ENCODE data around the gene COL17A1. TPM values are rescaled to one million over a fixed set of nuclear protein-coding genes. Genes with fewer than 3 reads are reported as not detected.
A peak's percentile ranks its signal among the peaks of the same experiment; 100 is the strongest.

COL17A1 gene
- total RNA-seq, 1 donor from 2014 or later: not detected

DNA sequence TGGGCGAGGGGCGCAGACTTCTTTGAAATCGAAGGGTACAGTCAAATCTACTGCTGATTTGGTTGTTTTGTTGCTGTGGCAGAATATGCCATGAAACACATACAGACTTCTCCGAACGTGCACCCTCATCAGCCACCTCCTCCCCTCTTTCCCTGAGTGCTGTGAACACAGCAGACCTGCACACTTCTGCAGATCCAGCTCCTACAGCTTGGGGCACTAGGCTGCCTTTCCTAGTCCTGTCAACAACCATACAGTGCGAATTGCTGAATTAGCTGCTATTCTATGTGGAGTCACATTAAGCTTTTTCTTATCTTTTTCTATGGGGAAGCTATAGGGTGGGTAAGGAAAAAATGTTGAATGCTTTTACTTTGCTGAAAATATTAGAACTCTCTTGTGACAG lies 57.5 kb downstream of the COL17A1 start:
- no peak for DNase-seq
- H3K36me3 ChIP-seq: peaks cover 45% of the 10 kb centered on the region
- intact Hi-C loops (cut with micrococcal nuclease): no loop called here
- peak overlapping the region; percentile 74 for H3K27ac ChIP-seq (replicated peaks)
- H3K4me1 ChIP-seq: peaks cover 41% of the 10 kb centered on the region
- H3K27me3 ChIP-seq (ENCODE audit: low read depth): no peaks in the 10 kb centered on the region
- TF ChIP-seq CTCF (IDR thresholded peaks at IDR 0.05; ENCODE audit: borderline replicate concordance): peak; percentile 69
- H3K9me3 ChIP-seq (replicated peaks): no peaks in the 10 kb centered on the region
- no peak overlapping the region for H3K4me3 ChIP-seq

- no peak for TF ChIP-seq CTCF (IDR thresholded peaks at IDR 0.05; ENCODE audit: borderline replicate concordance)
- Histone ChIP-seq H3K27me3 (ENCODE audit: low read depth) (no peaks in the 10 kb centered on the region), H3K36me3 (peaks cover 59% of the 10 kb centered on the region), H3K4me3 (no peak overlapping the region), H3K4me1 (peaks cover 45% of the 10 kb centered on the region), H3K27ac (replicated peaks) (no peak overlapping the region), H3K9me3 (replicated peaks) (no peaks in the 10 kb centered on the region)
- DNase-seq: no peak
- intact Hi-C loops (cut with micrococcal nuclease): no loop called here
Observed at GRCh38 chr10:104026762-104027161, 58.9 kb downstream of the COL17A1 start.

DNA sequence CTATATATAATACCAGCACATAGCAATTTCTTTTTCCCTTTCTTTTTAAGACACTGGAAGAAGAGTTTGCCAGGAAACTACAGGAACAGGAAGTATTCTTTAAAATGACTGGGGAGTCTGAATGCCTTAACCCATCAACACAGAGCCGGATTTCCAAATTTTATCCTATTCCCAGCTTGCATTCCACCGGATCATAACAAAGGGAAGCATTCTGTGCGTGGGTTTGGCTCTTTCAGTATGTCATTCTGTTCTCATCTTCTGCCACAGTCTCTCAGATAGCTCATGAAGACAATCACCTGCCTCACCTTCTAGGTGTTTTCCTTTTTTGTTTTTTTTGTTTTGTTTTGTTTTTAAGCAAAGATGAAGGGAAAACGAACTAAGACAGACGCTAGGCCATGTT lies 60.2 kb downstream of the COL17A1 start:
- peaks cover 68% of the 10 kb centered on the region for H3K36me3 ChIP-seq
- intact Hi-C loops (cut with micrococcal nuclease): no loop called here
- no peaks in the 10 kb centered on the region for H3K9me3 ChIP-seq (replicated peaks)
- no peaks in the 10 kb centered on the region for H3K27me3 ChIP-seq (ENCODE audit: low read depth)
- H3K27ac ChIP-seq (replicated peaks): peak overlapping the region; percentile 14
- no peak overlapping the region for H3K4me3 ChIP-seq
- DNase-seq: no peak
- TF ChIP-seq CTCF (IDR thresholded peaks at IDR 0.05; ENCODE audit: borderline replicate concordance): no peak
- H3K4me1 ChIP-seq: peaks cover 46% of the 10 kb centered on the region

- Histone ChIP-seq H3K27me3 (ENCODE audit: low read depth) (no peaks in the 10 kb centered on the region), H3K9me3 (replicated peaks) (no peaks in the 10 kb centered on the region), H3K4me1 (peaks cover 21% of the 10 kb centered on the region), H3K36me3 (peaks cover 90% of the 10 kb centered on the region), H3K27ac (replicated peaks) (no peak overlapping the region), H3K4me3 (no peak overlapping the region)
- intact Hi-C loops (cut with micrococcal nuclease): no loop called here
- no peak for DNase-seq
- no peak for TF ChIP-seq CTCF (IDR thresholded peaks at IDR 0.05; ENCODE audit: borderline replicate concordance)
Observed at GRCh38 chr10:104022026-104022425, 63.7 kb downstream of the COL17A1 start.

- DNase-seq: no peak
- Histone ChIP-seq H3K27ac (replicated peaks) (no peak overlapping the region), H3K27me3 (ENCODE audit: low read depth) (no peaks in the 10 kb centered on the region), H3K36me3 (peaks cover 82% of the 10 kb centered on the region), H3K9me3 (replicated peaks) (no peaks in the 10 kb centered on the region), H3K4me1 (peaks cover 21% of the 10 kb centered on the region), H3K4me3 (no peak overlapping the region)
- intact Hi-C loops (cut with micrococcal nuclease): no loop called here
- no peak for TF ChIP-seq CTCF (IDR thresholded peaks at IDR 0.05; ENCODE audit: borderline replicate concordance)
Observed at GRCh38 chr10:104021246-104021645, 64.4 kb downstream of the COL17A1 start.

- Histone ChIP-seq H3K27me3 (ENCODE audit: low read depth) (no peaks in the 10 kb centered on the region), H3K36me3 (peaks cover 70% of the 10 kb centered on the region), H3K4me1 (peaks cover 18% of the 10 kb centered on the region), H3K9me3 (replicated peaks) (no peaks in the 10 kb centered on the region), H3K4me3 (no peak overlapping the region), H3K27ac (replicated peaks) (no peak overlapping the region)
- intact Hi-C loops (cut with micrococcal nuclease): no loop called here
- no peak for DNase-seq
- TF ChIP-seq CTCF (IDR thresholded peaks at IDR 0.05; ENCODE audit: borderline replicate concordance): no peak
Observed at GRCh38 chr10:104020020-104020419, 65.7 kb downstream of the COL17A1 start.

Measured in left ventricle myocardium inferior (tissue), 1 donor.